Activated CD8-positive, alpha-beta memory T cell treated with anti-CD3 and anti-CD28 coated beads for 4 hours (primary cell): ENCODE data around the gene MARK2.
A peak's percentile ranks its signal among the peaks of the same experiment; 100 is the strongest.

Experiments used
- DNase-seq, 2 donors: peaks; one replicate each; pipeline ENCODE4 v3.0.0-alpha.2; 2020; ENCODE audit warnings: low read depth in 2 of 2

The MARK2 gene

GRCh38 chr11:63829823-63830489, 9.0 kb upstream of the MARK2 start:
- DNase-seq, result no peak

DNA sequence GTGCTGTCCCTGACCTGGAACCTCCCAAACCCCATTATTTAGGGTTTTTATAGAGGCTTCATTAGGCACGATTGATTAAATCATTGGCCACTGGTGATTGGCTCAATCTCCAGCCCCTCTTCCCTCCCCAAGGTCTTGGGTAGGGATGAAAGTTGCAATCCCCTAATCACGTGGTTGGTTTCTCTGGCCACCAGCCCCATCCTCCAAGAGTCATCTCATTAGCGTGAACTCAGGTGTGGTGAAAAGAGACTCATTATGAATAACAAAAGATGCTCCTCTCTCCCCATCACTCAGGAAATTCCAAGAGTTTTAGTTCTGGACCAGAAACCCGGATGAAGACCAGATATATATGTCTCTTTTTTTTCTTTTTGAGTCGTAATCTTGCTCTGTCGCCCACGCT, 7.6 kb upstream of the MARK2 start:
- no peak for DNase-seq

DNA sequence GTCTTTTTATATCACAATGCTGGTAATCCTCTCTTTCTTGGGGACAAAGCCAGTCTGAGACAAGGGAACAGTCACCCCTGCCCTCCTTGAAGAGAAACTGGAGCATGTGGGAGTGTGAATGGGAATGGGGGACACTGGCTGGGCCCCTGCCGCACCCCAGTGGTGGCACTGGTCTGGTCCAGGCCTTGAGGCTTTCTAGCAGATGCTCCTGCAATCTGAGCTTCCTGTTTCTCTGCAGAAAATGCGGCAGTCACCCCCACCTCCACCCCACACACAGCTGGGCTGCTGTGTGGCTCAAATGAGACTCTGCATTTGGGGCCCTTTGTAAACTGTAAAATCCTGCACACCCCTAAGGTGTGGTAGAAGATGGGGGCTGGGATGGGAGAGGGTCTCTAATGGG, 6.6 kb upstream of the MARK2 start:
- DNase-seq, result no peak

GRCh38 chr11:63833048-63833447, 5.9 kb upstream of the MARK2 start:
- DNase-seq, result no peak

DNA sequence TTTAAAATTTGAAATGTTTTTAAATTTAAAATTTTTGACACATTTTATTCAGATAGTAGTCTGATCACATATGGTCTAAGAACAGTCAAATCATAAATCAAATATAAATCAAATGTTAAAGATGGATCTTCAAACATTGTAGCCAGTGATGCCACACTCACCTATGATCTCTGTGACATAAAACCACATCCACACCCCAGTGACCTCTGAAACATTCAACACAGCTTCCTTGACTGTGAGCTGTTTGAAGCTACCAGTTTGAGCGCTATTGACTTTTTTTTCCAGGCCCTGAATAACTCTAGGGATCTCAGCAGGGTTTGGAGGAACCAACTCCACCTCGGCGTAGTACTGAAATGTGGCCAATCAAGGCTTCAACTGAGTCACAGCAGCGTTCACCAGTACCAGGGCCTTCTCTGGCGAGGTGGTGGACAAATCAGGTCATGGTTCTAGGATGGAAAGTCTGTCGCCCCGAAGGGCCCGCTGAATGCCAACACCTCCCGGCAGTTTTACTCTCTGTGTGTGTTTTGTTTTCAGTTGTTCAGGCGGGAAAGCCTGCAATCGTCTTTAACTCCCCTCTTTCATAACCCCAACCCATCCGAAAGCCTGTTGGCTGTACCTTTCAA, 4.3 kb upstream of the MARK2 start:
- no peak for DNase-seq

- DNase-seq, result no peak
Observed at GRCh38 chr11:63835158-63835545, 3.8 kb upstream of the MARK2 start.

- DNase-seq, result peak; percentile 55 to 60
Observed at GRCh38 chr11:63837027-63837688, 1.8 kb upstream of the MARK2 start.

DNA sequence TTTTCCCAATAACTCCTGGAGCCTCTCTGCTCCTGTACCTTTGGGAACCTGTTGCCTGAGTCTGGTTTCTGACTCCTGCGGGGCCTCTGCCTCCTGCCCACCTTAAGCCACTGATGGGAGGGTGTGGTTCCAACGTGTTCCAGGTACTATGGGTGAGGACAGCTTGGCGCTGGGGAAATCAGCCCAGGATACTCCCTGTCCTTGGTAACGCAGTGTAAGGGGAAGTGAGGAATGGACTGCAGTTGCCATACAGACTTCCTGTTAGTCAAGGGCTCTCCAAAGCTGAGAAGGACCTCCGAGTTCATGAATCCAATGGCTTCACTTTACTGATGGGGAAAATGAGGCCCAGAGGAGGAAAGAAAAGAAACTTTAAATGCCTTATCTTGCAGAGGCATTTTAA, 1.2 kb upstream of the MARK2 start:
- no peak for DNase-seq

DNA sequence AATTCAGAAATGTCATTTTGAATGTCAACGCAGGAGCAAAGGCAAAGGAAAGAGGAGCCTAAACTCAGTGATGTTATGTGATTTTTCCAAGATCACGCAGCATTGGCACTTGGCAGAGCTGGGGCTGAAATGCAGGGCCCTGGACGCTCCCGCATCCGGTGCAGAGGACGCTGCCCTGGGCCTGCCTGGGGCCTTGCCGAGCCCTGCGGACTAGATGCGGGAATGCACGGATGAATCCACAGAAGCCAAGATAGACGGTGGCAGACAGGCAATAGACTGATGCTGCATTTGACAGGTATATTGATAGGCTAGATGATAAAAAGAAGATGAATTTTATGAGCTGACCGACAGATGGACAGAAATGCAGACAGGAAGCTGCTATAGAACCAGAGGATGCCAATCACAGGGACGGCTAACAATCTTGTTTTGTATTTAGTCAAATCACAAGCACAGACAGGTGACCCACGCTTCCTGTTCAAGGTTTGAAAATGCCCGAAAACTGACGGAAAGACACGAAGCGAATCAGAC, 696 bp upstream of the MARK2 start:
- no peak for DNase-seq

DNA sequence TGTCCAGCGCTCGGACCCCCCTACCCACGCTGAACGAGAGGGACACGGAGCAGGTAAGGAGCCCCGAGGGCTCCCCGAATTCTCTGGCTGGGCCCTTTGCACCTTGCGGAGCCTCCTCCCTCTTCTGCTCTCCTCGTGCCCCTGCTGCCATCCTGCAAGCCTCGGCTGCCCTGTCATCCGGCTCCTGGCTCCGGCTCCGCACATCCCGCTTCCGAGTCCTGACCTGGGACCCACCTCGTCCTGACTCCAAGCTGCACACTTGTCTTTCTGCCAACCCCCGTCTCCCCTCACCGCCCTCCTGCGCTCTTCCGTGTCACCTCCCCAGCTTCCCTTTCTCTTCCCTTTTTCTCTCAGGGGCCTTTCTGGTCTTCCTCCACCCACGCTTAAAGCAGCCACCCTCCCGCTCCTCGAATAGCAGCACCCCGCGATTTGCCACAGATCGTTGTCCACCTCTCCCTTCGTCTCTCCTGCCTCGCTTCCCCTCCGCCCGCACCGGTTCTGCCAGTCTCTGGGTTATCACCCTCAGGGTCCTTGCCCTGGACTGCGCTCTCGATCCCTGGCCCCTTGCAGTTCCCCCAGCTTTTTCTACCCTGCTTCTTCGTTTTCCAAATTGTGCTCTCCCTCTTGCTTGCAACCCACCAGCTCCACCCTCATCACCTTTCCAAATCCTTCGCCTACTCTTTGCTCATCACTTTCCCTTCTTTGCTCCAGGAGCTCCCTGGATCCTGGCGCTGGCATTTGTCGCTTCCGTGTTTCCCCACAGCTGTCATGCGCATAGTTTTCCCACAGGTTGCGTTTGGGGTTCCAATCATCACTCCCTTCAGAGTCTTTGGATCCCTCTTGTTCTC, 822 bp downstream of the MARK2 start:
- no peak for DNase-seq

DNA sequence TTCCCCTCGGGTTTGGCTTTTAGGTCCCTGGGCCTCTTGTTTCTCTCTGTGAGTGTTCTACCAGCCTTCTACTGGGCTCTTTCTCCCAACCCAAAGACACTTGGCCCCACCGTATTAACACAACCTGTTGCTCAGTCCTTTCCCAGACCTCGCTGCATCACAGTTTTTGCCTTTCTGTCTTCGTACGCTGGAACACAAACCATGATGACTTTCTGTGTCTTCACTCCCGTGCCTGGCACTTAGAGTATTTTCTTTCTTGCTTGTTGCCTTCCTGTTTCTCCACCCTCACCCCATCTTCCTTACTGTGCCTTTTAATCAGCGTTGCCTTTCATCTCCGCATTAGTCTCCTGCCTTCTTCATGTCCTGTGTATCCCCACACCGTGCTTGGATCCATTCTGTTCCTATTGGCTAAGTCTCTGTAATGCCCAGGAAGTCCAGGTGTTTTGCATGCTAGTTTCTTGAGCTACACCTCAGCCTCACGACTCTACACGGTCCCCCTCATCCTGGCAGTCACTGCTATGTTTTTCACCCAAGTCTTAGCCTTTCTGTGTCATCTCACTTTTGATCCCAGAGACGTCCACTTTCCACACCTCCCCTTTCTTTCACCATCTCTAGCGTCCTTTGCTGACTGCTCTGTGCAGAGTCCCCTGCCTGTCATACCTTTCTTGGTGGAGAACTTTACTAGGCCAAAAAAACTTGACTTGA, 1.6 kb downstream of the MARK2 start:
- DNase-seq, result no peak

DNA sequence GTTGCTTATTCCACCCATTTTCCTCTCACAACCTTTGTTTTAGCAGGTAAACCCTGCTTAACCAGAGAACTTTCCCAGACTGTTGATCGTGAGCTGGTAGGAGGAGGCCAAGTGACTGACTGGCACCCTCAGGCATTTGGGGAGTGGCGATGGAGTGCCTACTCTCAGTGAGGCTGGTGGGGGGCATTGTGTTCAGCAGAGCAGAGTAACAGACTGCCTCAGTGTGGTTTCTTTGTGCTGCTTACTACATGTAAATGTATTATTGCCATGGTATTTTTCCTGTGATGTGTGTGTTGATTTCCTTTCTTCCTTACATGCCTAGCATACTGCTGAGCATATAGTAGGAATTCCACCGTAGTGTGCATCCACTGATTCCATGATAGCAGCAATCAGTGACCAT, 2.6 kb downstream of the MARK2 start:
- no peak for DNase-seq

- DNase-seq, result no peak
Observed at GRCh38 chr11:63843041-63843440, 4.1 kb downstream of the MARK2 start.

- DNase-seq, result no peak
Observed at GRCh38 chr11:63844836-63845235, 5.9 kb downstream of the MARK2 start.

DNA sequence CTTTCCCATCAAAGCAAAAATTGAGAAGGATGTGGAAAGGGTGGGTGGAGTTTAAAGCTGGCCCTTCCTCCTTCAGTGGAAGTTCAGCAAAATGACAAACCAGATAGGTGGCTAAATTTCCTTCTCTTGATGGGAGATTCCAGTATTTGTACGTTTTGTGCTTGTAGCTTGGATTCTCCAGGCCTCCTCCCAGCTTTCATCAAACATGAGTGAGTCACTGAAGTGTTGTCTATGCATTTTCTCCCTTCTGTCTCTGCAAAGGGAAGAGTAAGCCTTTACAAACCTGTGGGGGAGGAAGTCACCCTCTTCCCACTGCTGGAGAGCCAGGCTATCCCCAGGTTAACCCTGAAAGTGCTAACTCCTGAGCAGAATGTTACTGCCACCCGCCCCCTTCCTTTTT, 6.4 kb downstream of the MARK2 start:
- DNase-seq, result no peak

GRCh38 chr11:63845911-63846310, 7.0 kb downstream of the MARK2 start:
- no peak for DNase-seq

DNA sequence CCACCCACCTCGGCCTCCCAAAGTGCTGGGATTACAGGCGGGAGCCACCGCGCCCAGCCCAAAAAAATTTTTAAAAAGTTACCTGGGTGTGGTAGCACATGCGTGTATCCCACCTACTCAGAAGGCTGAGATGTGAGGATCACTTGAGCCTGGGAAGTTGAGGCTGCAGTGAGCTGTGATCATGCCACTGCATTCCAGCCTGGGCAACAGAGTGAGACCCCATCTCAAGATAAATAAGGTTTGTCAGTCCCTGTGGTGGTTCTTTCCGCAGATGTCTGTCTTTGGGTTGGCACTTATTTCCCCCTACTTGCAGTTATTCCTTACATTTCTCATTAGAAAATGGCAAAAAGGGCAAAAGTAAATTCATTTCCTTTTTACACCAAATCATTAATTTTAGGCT, 8.0 kb downstream of the MARK2 start:
- no peak for DNase-seq

GRCh38 chr11:63847363-63847762, 8.5 kb downstream of the MARK2 start:
- DNase-seq, result no peak

DNA sequence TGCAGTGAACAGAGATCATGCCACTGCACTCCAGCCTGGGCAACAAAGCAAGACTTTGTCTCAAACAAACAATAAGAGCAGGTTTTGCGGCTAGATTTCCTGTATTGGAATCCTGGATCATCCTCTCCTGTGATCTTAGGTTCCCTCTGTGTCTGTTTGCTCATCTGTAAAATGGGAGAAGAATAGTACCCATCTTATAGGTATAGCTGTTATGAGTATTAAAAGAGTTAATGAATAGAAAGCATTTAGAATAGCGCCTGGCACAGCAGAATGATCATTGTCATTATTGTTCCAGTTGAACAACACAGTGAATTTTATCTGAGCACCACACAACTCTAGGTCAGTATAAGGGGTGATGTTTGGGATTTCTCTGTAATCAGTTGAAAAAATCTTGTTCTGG, 10.8 kb downstream of the MARK2 start:
- no peak for DNase-seq

DNA sequence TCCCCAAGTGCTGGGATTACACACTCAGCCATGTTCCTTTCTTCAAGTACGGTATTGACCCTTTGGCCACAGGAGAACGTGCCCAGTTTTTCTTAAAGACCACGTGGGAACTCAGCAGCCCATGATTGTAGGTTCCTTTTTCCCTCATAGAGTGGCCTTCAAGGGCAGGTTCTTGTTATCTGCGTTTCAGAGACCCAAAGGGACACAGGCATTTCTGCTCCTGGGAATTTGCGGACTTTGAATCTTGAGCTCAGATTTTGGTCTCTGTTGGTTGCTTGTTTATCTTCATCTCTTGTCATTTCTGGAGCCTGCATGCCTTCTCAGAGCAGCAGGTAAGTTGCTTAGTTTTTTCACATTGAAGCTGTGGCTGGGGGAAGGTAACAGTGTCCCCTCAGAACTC, 12.0 kb downstream of the MARK2 start:
- DNase-seq, result no peak

- DNase-seq, result no peak
Observed at GRCh38 chr11:63851364-63851763, 12.5 kb downstream of the MARK2 start.

DNA sequence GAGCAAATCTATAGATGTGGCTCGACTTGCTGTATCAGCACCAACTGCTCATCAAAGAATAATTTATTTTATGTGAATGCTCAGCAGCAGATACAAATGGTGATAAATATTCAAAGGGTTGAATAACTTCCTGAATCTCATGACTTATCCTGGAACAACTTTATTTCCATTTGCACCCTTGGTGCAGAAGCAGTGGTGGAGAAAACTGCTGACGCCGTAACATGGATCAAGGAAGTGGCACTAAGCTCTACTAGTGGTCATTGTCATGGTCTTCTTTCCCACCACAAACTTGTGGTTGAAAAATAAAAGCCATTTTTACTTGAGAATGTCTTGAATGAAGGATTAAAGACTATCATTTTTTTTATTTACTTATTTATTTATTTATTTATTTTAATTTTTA, 14.6 kb downstream of the MARK2 start:
- DNase-seq, result no peak
